ENCODE results near the gene TMEM214.

TMEM214 gene

DNA sequence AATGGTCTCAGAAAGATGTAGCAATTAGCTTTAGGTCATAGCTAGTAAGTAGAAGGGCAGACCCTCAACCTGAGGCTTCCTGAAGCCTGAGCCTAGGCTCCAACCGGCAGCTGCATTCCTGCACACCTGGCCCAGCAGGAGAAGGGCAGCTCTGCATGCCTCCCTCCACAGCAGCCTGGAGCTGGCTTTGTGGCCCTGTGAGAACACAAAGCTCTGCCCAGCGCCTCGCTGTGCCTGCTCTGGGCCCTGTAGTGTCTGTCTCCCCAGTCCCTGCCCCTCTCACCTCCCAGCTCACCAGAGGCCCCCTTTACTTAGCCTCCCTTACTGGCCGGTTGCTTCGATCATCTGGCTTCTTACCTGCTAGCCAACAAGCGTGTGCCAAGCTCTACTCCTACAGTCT is 6.7 kb downstream of the TMEM214 start:
- DNase-seq (ENCODE audit: low read depth in 2 of 3, low spot score in 1 of 3) = no peak

DNA sequence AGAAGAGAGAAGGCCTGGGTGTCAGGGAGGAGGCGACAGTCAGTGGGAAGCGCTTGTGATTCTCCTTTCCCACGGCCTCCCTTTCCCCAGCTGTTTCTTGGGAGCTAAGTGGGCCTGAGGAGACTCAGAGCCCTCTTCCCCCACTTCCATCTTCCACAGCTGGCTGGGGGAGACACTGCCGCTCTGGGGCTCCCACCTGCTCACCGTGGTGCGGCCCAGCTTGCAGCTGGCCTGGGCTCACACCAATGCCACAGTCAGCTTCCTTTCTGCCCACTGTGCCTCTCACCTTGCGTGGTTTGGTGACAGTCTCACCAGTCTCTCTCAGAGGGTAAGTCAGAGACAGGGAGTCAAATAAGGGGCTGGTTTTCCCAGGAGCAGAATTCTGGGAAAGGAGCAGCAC is 7.1 kb downstream of the TMEM214 start:
- no peak for DNase-seq (ENCODE audit: low read depth in 2 of 3, low spot score in 1 of 3)

DNA sequence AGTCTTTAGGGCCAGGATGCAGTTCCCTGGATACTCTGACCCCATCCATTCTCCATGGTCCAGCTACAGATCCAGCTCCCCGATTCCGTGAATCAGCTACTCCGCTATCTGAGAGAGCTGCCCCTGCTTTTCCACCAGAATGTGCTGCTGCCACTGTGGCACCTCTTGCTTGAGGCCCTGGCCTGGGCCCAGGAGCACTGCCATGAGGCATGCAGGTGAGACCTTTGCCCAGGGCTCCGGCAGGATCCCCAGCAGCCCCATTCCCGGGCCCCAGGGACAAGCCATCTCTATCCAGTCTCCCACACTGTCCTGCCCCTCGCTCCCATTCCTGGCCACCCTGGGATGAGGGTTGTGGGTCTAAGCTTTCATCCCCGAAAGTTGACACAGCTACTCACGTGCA is 7.5 kb downstream of the TMEM214 start:
- no peak for DNase-seq (ENCODE audit: low read depth in 2 of 3, low spot score in 1 of 3)

DNA sequence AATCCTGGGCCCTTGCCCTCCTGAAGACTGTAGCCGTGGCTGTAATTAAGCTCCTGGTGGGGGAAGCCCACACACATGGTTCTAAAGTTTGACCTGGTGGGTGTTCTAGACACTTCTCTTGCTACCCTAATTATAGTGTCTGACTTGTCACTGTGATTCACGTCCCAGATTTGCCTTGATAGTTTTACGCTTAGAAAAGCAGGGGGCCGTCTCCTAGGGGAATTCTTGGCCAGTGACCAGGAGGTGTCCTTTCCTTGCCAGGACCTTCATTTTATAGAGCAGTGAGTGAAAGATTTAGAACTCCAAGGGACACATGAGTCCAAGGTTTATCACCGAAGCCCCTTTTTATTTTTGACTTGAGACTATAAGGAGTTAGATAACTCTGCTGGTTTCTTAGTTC is 9.0 kb downstream of the TMEM214 start:
- DNase-seq (ENCODE audit: low read depth in 2 of 3, low spot score in 1 of 3) = no peak

DNA sequence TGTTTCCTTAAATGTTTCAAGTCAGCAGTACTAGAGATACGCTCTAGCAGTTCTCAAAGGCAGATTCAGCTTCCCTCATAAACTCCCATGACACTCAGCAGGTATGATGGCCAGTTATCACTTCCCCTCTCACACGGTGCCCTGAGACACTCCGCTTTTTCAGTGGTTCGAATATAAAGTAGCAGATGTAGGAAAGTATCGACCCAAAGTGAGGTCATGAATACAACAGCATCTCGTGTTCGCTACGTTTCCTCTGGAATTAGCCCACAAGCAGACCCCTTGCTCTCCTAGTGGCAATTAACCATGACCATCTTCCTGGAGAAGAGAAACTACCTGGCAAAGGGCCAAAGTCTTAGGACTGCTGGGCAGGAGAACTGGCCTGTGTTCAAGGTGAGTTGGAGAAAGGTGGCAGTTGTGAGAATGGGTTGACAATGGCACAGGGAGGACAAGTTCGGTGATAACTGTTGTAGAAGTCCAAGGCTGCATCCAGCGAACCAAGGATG is 9.4 kb downstream of the TMEM214 start:
- DNase-seq (ENCODE audit: low read depth in 2 of 3, low spot score in 1 of 3) = no peak

GRCh38 chr2:27042985-27043634 is 10.3 kb downstream of the TMEM214 start:
- DNase-seq (ENCODE audit: low read depth in 2 of 3, low spot score in 1 of 3) = no peak

GRCh38 chr2:27049422-27050280 is 16.9 kb downstream of the TMEM214 start:
- DNase-seq (ENCODE audit: low read depth in 2 of 3, low spot score in 1 of 3) = peak; percentile 44 to 66 (median 47)

DNA sequence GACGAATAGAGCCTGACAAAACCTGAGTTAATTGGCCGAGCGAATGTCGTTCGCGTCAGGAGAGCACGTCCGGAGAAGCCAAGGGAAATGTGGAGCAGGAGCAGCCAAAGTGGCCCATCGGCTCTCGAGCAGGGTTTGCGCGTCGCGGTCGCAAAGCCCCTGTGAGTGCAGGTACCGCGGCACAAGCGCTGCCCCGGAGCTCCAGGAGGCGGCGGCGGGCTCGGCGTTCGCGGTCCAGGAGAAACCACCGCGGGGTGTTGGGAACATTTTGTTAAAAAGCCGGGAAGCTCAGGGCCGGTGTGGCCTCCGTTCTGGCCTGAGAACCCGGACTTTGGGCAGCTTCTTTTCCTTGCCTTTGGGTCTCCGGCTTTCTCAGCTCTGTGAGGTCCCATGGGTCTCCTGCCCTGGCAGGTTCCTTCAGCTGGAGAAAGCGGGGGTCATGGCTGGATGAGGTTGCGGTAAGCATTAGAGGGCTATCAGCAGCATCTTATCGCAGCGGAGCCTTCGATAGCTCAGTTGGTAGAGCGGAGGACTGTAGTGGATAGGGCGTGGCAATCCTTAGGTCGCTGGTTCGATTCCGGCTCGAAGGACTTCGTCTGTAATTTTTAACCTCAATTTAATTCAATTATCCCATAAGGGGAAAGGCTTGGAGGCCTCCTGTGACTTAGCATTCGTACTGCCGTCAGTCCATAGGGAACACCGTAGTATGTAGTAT is 17.7 kb downstream of the TMEM214 start:
- peak; percentile 81 to 99 (median 92) for DNase-seq (ENCODE audit: low read depth in 2 of 3, low spot score in 1 of 3)

- peak; percentile 92 to 95 (median 92) for DNase-seq (ENCODE audit: low read depth in 2 of 3, low spot score in 1 of 3)
Observed at GRCh38 chr2:27050996-27051901, 18.5 kb downstream of the TMEM214 start, which contains the start of gene AGBL5. AGBL5 (plus strand) TSS chr2:27051668; CDS start chr2:27052959, 1,291 bp downstream.

DNA sequence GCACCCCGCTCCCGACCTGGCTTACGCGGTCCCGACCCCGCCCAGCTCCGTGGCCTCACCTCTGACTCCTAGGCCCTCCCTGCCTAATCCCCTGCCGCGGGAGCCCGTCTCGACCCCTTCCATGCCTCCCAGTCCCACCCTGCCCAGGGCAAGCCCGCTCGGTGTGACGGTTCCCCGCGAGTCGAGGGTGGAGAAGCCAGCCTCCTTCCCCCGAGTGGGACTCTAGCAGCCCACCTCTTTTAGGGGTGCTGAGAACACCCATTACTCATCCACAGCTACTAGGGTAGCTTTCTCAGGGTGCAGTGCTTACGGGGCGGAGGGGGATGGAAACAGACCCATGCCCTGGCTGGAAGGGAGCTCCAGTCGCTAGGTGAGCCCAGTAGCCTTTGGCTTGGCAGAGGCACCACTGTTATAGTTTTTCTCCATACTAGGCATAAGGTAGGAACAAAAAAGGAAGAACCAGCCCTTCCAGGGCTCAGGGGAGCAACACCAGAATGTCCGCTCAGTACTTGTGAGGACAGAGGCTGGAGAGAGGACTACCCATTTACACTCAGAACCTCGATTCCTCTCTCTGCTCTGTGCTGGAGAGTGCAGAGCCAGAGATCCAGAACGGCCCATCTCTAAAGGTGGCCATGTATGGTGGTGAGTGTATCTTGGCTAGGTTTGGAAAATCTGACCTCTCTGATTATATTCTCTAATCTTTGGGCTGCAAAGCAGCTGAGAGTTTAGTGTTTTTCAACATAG is 19.3 kb downstream of the TMEM214 start:
- DNase-seq (ENCODE audit: low read depth in 2 of 3, low spot score in 1 of 3) = no peak

DNA sequence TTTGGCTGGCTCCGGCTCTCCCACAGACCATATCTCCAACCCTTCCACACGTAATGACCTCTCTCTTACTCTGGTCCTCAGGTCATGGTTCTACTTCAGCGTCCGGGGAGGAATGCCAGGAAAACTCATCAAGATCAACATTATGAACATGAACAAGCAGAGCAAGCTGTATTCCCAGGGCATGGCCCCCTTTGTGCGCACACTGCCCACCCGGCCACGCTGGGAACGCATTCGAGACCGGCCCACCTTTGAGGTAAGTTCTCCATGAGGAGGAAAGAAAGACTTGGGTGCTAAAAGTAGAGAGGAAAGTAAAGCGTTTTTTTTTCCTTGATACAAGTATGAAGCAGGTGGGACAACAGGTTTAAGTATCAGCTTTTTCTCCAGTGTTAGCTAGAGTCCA is 20.6 kb downstream of the TMEM214 start:
- DNase-seq (ENCODE audit: low read depth in 2 of 3, low spot score in 1 of 3) = no peak

- DNase-seq (ENCODE audit: low read depth in 2 of 3, low spot score in 1 of 3) = no peak
Observed at GRCh38 chr2:27053776-27054175, 21.0 kb downstream of the TMEM214 start.

GRCh38 chr2:27054721-27055120 is 22.0 kb downstream of the TMEM214 start:
- no peak for DNase-seq (ENCODE audit: low read depth in 2 of 3, low spot score in 1 of 3)

- no peak for DNase-seq (ENCODE audit: low read depth in 2 of 3, low spot score in 1 of 3)
Observed at GRCh38 chr2:27057184-27057583, 24.4 kb downstream of the TMEM214 start.

DNA sequence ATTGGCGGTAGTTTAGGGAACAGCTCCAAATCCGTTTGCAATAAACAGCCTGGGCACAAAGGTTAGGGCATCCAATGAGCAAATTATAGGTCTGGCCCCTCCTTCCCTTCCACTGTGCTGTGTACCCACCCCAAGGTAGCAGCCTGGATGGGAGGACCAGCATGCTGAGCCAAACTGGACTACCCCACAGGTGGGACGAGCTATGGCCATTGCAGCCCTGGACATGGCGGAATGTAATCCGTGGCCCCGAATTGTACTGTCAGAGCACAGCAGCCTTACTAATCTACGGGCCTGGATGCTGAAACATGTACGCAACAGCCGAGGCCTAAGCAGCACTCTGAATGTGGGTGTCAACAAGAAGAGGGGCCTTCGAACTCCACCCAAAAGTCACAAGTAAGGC is 25.4 kb downstream of the TMEM214 start:
- DNase-seq (ENCODE audit: low read depth in 2 of 3, low spot score in 1 of 3) = no peak

DNA sequence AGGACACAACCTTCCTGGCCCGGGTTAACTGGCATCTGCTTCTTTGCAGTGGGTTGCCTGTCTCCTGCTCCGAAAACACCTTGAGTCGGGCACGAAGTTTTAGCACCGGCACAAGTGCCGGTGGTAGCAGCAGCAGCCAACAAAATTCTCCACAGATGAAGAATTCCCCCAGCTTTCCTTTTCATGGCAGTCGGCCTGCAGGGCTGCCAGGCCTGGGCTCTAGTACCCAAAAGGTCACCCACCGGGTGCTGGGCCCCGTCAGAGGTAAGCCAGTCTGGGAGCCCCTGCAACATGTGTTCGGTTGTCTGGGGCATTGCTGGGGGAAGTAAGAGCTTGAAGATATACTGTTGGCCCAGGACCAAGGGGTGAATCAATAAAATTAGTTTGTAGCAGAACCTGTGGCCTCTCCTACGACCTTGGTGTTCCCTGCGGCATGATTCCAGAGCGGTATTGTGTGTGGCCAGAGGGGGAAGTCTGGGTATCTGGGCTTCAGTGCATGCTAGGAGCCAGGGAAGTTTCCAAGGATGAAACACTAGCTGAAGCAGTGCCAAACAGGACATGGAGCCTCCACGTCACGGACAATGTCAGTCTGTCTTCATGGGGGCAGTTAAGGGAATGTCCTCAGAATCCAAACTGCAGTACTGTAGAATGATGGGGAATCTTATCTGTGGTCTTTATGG is 26.5 kb downstream of the TMEM214 start:
- DNase-seq (ENCODE audit: low read depth in 2 of 3, low spot score in 1 of 3) = no peak

GRCh38 chr2:27060323-27060722 is 27.6 kb downstream of the TMEM214 start:
- DNase-seq (ENCODE audit: low read depth in 2 of 3, low spot score in 1 of 3) = no peak

- DNase-seq (ENCODE audit: low read depth in 2 of 3, low spot score in 1 of 3) = no peak
Observed at GRCh38 chr2:27065128-27065527, 32.4 kb downstream of the TMEM214 start.

GRCh38 chr2:27067385-27067784 is 34.6 kb downstream of the TMEM214 start:
- no peak for DNase-seq (ENCODE audit: low read depth in 2 of 3, low spot score in 1 of 3)
